GM19099 (cell line): ENCODE results near the gene ZNF132.

Experiments
- POLR2A ChIP-seq: IDR thresholded peaks from 3 replicates; pipeline ENCODE4 v1.6.1; 2011; ENCODE audit warnings: low read depth; ENCODE audit not compliant: insufficient read length; ENCODE audit errors: extremely low read depth

The ZNF132 gene

DNA sequence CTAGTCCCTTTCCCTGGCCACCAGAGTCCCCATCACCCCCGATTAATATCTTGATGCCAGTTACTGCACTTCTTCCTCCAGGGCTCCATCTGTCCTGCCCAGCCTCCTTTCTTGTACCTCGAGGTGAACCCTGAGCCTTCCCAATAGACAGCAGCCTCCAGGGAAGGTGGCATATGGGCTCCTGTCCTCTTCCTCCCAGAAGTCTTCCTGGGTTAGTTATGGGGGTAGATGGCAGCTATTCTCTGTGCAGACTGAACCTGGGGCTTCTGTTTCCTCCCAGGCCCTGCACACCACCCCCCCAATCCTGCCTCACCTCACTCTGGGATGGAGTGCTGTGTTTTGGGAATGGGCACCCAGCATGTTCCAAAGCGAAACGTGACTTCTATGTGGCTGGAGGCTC, 41.9 kb downstream of the ZNF132 start:
- no peak for TF ChIP-seq POLR2A

DNA sequence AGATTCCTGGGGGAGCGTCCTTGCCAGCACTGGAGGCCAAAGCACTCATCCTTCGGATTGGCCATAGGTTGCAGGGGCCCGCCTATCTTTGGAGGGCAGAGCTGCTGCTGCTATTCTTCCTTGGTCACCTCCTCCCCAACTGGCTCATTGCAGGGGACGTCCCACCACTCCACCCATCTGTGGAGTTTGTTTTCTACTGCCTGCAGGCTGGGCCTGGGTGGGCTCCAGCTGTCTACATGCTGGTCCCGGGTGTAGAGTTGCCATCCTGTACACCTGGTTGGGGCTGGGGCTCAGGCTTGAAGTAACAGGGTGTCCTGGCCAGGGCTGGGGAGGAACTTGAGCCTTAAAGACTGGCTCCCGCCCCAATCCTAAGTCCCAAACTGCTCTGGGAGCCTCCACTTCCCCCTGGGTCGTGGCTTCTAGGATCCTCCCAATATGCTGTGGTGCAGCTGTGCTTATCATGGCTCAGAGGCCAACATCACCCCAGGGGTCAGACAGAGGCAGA, 42.4 kb downstream of the ZNF132 start:
- no peak for TF ChIP-seq POLR2A

DNA sequence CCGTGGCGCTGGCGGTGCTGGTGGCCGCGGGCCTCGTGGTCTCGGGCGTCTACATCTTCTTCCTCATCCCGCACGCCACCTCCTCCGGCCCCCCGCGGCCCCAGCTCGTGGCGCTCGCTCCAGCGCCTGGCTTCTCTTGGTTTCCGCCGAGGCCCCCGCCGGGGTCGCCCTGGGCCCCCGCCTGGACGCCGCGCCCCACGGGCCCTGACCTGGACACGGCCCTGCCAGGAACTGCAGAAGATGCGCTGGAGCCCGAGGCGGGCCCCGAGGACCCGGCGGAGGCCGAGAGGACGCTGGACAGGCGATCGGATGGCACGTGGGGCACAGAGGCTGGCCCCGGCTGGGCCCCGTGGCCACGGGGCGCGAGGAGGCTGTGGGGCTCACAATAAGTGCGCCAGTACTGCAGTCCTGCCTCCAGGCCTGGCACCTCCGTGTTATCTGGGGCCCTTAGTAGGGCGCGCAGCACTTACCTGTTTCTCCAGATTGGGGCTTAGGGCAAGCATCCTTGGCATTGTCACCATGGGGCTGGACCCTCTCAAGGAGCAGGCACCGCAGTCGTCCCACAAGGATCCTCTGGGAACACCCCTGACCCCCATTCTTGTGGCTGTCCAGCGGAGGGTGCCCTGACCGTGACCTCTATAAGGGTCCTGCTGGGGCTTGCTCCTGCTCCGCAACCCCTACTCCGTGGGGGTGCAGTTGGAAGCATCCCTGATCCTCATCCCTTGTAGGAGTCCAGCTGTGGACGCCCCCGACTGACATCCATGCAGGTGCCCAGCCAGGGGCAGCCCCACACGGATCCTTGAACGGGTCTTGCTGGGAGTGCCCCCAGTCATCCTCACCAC, 43.0 kb downstream of the ZNF132 start:
- no peak for TF ChIP-seq POLR2A

DNA sequence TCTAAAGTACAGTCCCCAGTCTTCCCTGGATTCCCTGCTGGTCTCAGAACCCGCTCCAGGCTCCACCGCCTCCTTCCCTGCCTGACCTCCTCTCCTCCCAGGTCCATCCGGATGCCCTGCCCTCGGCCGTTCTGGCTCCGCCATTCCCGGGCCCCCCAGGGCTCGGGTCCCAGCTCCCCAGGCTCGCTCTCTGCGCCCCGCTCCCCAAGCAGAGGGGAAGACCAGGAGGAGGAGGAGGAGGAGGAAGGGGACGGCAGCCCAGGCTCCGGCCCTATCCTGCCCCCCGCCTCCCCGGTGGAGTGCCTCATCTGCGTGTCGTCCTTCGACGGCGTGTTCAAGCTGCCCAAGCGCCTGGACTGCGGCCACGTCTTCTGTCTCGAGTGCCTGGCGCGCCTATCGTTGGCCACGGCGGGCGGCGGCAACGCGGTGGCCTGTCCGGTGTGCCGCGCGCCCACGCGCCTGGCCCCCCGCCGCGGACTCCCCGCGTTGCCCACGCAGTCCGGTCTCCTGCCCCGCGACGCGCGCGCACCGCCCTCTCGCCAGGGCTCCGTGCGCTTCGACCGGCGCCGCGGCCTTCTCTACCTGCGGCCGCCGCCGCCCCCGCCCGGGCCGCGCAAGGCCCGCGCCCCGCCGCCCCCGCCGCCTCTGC, 43.9 kb downstream of the ZNF132 start:
- TF ChIP-seq POLR2A: no peak

DNA sequence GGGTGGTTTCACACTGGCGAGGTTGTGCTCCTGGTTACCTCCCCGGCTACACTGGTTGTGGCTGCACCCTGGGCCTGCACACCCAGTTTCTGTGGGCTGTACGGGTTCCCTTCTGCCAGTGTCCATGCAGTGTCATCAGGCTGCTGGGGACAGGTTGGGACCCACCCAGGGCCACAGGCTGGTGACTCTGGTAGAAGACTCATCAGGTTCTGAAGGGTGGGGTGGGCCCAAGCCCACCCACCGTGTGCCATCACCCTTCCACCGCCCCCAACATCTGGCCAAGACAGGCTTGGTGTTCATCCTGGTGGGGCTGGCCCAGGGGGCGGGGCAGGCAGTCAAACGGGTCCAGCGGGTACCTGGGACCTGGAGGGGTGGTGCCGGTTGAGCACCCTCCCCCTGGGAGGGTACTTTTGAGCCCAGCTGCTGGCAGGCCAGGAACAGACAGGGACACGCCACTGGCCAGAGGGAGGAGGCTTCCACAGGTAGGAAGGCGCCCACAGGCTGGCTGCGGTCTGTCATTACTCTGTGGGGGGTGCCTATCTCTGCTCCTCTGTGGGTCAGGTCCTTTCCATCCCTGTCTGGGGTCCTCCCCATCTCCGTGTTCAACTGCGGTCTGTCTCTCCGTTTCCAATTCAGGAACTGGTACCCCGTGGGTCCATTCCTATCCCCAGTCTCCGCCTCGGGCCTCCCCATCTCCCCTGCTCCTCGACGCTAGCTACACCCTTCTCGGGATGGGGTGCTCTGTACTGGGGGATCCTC, 44.6 kb downstream of the ZNF132 start, which contains the start of gene RNF225:
TSS of gene RNF225 (plus strand) at position 437 of the 759 bp plus-strand sequence. CDS start 434 bp downstream, outside the sequence.
- TF ChIP-seq POLR2A: peak; percentile 25

DNA sequence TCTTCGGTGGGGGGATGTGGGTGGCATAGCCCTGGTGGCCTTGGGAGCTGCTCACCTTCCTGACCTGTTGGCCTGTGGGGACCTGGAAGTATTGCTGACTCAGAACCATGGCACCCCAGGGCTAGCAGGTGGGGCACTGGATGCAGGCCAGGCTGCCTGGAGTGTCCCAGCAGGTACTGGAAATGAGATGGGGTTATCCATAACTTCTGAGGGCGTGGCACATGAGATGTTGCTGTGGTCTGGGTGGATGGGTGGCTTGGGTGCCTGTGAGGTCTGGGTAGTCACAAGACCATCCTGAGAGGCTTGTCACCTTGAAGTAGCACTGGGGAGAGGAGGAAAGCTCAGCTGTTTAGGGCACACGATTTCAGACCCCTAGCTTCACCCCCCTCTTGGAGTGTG, 45.1 kb downstream of the ZNF132 start:
- TF ChIP-seq POLR2A: no peak

DNA sequence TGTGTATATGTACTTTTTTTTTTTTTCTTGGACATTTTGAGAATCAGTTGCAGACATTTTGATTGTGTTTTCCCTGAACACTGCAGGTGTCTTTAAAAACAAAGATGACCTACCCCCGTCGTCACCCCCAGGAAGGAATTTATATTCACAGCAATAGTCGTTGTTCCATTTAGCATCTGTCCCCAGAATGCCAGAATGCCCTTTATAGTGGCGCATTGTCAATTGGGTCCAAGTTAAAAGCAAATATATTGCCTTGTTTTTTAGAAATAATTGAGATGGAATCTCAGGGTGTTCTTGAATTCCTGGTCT, 46.3 kb downstream of the ZNF132 start:
- no peak for TF ChIP-seq POLR2A

DNA sequence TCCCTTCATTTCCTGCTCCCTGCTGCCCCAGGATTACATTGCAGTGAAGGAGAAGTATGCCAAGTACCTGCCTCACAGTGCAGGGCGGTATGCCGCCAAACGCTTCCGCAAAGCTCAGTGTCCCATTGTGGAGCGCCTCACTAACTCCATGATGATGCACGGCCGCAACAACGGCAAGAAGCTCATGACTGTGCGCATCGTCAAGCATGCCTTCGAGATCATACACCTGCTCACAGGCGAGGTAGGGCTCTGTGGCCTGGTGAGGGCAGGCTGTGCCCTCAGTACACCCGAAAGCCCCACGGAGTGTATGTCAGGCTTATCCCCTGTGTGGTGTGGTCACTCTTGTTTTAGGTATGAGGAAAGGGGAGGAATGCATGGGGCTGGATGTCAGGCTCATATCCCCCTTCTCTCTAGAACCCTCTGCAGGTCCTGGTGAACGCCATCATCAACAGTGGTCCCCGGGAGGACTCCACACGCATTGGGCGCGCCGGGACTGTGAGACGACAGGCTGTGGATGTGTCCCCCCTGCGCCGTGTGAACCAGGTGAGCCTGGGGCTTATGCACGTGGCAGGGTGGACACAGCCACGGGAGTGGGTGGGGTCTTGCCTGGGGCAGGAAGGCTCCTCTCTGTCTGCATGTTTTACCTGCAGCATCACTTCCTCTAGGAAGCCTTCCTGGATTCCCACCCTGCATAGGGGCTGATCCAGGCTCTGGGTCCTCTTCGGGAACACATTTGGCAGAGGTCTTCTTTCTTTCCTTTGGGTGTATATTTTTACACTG, 46.8 kb downstream of the ZNF132 start:
- TF ChIP-seq POLR2A: no peak

DNA sequence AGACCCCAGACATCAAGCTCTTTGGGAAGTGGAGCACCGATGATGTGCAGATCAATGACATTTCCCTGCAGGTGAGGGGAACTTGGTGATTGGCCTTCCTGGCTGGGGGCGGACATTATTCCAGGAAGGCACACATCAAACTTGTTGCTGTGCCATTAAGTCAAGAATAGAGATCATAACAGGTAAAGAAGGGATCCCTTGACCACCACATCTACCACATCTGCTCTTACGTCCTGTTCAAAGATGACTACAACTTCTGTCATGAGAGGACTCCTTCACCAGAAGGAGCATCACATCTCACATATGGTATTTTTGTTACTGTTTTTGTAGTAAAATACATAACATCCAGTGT, 51.8 kb downstream of the ZNF132 start:
- no peak for TF ChIP-seq POLR2A

DNA sequence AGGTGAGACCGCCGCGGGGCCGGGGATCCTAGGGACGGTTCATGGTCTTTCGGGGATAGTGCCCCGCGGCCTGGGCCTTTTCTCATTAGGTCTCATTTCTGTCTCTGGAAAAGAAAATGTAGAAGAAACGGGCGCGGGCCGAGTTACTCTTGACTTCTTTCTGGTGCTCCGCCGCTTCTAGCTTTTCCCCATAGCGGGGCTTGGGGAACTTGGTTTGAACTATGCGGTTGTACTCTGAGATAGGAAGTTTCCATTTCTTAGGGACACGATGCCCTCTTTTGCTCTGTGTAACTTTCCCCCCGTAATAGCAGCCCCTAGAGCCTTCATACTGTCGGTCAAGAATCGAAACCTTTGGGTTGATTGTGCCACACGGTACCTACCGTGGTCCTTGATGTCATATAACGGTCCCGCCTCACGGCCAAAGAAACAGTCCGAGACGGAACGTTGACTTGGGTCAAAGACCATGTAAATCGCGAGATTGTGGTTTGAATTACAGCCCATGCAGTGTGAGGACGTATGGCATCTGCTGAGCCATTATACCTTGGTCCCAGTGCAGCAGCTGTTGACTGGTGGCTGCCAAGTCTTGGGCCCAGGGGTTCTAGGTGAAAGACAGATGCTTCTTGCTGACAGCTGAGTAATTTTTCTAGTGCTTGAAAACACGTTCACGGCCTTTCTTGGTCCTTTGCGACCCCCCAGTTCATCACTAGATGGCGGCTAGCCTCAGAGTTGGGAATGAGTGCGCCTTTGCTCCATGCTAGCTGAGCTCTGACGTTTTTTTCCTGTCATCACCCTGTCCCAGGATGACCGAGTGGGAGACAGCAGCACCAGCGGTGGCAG, 52.4 kb downstream of the ZNF132 start:
- no peak for TF ChIP-seq POLR2A

DNA sequence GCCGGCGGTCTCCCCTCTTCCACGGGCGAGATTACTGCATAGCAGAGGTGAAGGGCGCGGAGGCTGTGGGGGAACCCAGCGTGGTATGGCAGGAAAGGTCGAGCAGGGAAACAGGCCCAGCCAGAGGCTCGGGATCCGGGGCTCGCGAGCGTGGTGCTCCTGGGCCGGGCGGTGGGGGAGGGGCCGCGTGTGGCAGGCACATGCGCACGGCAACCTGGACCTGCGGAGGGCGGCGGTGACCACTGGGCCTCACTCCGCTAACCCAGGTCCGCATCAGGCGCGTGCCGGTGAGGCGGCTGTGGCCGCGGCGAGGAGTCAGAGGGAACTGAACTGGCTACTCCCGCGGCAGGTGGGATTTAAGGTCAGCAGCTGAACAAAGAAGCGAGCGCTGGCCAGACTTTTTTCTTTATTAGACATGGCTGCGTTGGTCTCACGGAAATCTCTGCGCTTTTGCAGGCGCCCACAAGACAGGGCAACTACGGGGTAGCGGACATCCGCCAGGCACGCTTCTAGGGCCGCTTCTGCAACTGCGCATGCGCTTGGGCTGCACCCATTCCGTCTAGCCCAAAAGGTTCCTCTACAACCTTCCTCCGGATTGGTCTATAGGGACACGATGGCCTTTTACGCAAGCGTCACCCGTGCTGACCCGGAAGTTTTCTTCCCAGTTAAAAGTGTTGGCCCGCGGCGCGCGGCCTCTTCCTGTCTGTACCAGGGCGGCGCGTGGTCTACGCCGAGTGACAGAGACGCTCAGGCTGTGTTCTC, 53.2 kb downstream of the ZNF132 start, which contains the start of gene RPS5:
TSS of gene RPS5 (plus strand) at position 694 of the 762 bp plus-strand sequence. CDS start 869 bp downstream, outside the sequence.
- TF ChIP-seq POLR2A: peak; percentile 97

DNA sequence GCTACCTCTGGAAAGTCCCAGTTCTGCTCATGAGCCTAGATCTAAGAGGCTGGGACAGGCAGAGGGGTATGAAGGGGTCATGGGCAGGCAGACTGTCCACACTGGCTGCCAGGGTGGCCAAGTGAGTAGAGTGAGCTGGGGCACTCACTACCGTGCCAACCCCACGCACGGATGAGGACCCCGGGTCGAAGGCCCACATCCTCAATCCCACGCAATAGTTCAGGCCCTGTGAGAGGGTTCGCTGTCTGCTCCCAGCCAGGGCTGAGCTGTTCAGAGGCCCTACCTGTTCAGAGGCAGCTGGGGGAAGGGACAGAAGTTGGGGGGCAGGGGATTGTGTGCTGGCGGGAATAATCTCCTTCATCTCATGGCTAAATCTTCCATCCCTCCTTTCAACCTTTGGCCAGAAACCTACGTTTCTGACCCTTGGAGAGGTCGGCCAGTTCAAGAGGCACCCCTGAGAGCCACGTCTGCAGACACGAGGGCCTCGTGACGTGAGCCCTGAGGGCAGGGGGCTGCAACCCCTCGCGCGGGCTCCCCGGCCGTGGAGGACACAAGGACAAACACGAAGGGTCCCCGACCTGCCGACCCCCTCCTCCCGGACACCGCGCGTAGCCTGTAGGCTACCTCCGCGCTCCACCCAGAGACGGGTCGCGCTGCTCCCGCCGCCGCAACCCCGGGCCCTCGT, 53.9 kb downstream of the ZNF132 start:
- TF ChIP-seq POLR2A: peak; percentile 59
